ENCODE results near the gene TTC23L.
A peak's percentile ranks its signal among the peaks of the same experiment; 100 is the strongest.
"Not testable (repeated sequence)": the region's sequence is repeated elsewhere in the genome, so short reads cannot be mapped to it uniquely, and the experiment has no call there.

TTC23L gene

GRCh38 chr5:34923256-34923655 lies 84.3 kb downstream of the TTC23L start:
- DNase-seq (ENCODE audit: low read depth in 2 of 2): not testable (repeated sequence)

- DNase-seq (ENCODE audit: low read depth in 2 of 2): no peak
Measured at GRCh38 chr5:34923694-34924461, 84.9 kb downstream of the TTC23L start.

- no peak for DNase-seq (ENCODE audit: low read depth in 2 of 2)
Measured at GRCh38 chr5:34924462-34924765, 85.5 kb downstream of the TTC23L start.

- DNase-seq (ENCODE audit: low read depth in 2 of 2): no peak
Measured at GRCh38 chr5:34926318-34926888, 87.4 kb downstream of the TTC23L start.

GRCh38 chr5:34927785-34928184 lies 88.8 kb downstream of the TTC23L start:
- no peak for DNase-seq (ENCODE audit: low read depth in 2 of 2)

- DNase-seq (ENCODE audit: low read depth in 2 of 2): no peak
Measured at GRCh38 chr5:34928267-34928666, 89.3 kb downstream of the TTC23L start.

GRCh38 chr5:34929134-34929719 lies 90.3 kb downstream of the TTC23L start, which contains the start of gene DNAJC21:
Gene DNAJC21, plus strand, starts transcription at chr5:34929559. Its CDS starts 261 bp downstream, at chr5:34929820.
- DNase-seq (ENCODE audit: low read depth in 2 of 2): peak; percentile 96 to 98

- peak; percentile 64 to 72 for DNase-seq (ENCODE audit: low read depth in 2 of 2)
Measured at GRCh38 chr5:34929720-34930461, 90.9 kb downstream of the TTC23L start.

- DNase-seq (ENCODE audit: low read depth in 2 of 2): no peak
Measured at GRCh38 chr5:34930462-34930844, 91.5 kb downstream of the TTC23L start.

GRCh38 chr5:34930870-34931269 lies 91.9 kb downstream of the TTC23L start:
- no peak for DNase-seq (ENCODE audit: low read depth in 2 of 2)

GRCh38 chr5:34932947-34933346 lies 94.0 kb downstream of the TTC23L start:
- DNase-seq (ENCODE audit: low read depth in 2 of 2): no peak

- DNase-seq (ENCODE audit: low read depth in 2 of 2): no peak
Measured at GRCh38 chr5:34941936-34942335, 103.0 kb downstream of the TTC23L start.

- DNase-seq (ENCODE audit: low read depth in 2 of 2): no peak
Measured at GRCh38 chr5:34944044-34944443, 105.1 kb downstream of the TTC23L start.

GRCh38 chr5:34944460-34945047 lies 105.6 kb downstream of the TTC23L start:
- no peak for DNase-seq (ENCODE audit: low read depth in 2 of 2)

All from stimulated activated CD8-positive, alpha-beta memory T cell treated with anti-CD3 and anti-CD28 coated beads, Interleukin-2, amount 100 ng/mL, for 48 hours (primary cell).